PC-3 (cell line): ENCODE results near the gene KIAA0513. TPM values are rescaled to one million over a fixed set of nuclear protein-coding genes. Genes with fewer than 3 reads are reported as not detected.

Experiments used
- ATAC-seq: fragments of 200-7000 bp; cut with Tn5 transposase; 2 replicates; pipeline ENCODE4 v1.9.1; 2020; ENCODE audit warnings: mild to moderate bottlenecking, moderate library complexity
- BruUV-seq: library from RNA; stranded (reverse); fragments of 400-500 nt; replicated peaks from 2 replicates; lab custom pipeline; 2021; lab: Mats Ljungman, UMichigan
- CTCF ChIA-PET: fragments of 300-600 bp; sonication (Branson Sonifier 250); formaldehyde crosslinking; loops from one replicate; lab custom pipeline; 2022; ENCODE audit warnings: antibody characterized with exemption; lab: Charles Lee
- POLR2A ChIA-PET: fragments of 300-600 bp; sonication (Branson Sonifier 250); formaldehyde crosslinking; loops from one replicate; lab custom pipeline; 2022; ENCODE audit warnings: antibody characterized with exemption; ENCODE audit not compliant: unreplicated experiment; lab: Charles Lee
- DNase-seq: peaks from one replicate; pipeline ENCODE4 v3.0.0-alpha.2; 2015
- H2AFZ ChIP-seq: fragments of 300-600 bp; sonication (generic); 2 replicates; pipeline ENCODE4 v1.6.0; 2016; ENCODE audit warnings: antibody characterized with exemption, low read length
- H3F3A ChIP-seq: fragments of 300-600 bp; sonication (generic); one replicate; pipeline ENCODE4 v1.6.0; 2017; ENCODE audit warnings: antibody characterized with exemption, low read length, control low read depth, mild to moderate bottlenecking; ENCODE audit not compliant: unreplicated experiment
- H3K27ac ChIP-seq: fragments of 300-600 bp; sonication (generic); 2 replicates; pipeline ENCODE4 v1.5.1; 2016; ENCODE audit warnings: mild to moderate bottlenecking, low read length
- H3K27me3 ChIP-seq: fragments of 300-600 bp; sonication (generic); 2 replicates; pipeline ENCODE4 v1.6.1; 2016; ENCODE audit warnings: low read length, mixed read lengths
- H3K36me3 ChIP-seq: fragments of 300-600 bp; sonication (generic); 2 replicates; pipeline ENCODE4 v1.6.1; 2016; ENCODE audit warnings: low read depth, mixed run types, low read length, mixed read lengths
- H3K4me1 ChIP-seq: fragments of 300-600 bp; sonication (generic); 2 replicates; pipeline ENCODE4 v1.5.1; 2016; ENCODE audit warnings: low read length; ENCODE audit not compliant: insufficient read depth
- H3K4me2 ChIP-seq: fragments of 300-600 bp; sonication (generic); 2 replicates; pipeline ENCODE4 v1.6.0; 2016; ENCODE audit warnings: low read length
- H3K4me3 ChIP-seq: fragments of 300-600 bp; sonication (generic); 2 replicates; pipeline ENCODE4 v1.5.1; 2016; ENCODE audit warnings: mild to moderate bottlenecking, low read length, mixed read lengths
- H3K79me2 ChIP-seq: fragments of 300-600 bp; sonication (generic); 2 replicates; pipeline ENCODE4 v1.6.1; 2017; ENCODE audit warnings: low read length, mixed read lengths
- H3K9ac ChIP-seq: fragments of 300-600 bp; sonication (generic); 2 replicates; pipeline ENCODE4 v1.6.0; 2016; ENCODE audit warnings: mild to moderate bottlenecking, low read length
- H3K9me2 ChIP-seq: fragments of 300-600 bp; sonication (generic); replicated peaks from 2 replicates; pipeline ENCODE4 v1.6.1; 2016; ENCODE audit warnings: mixed run types, low read length, mixed read lengths
- H3K9me3 ChIP-seq: fragments of 300-600 bp; sonication (generic); 2 replicates; pipeline ENCODE4 v1.6.1; 2016; ENCODE audit warnings: low read length, mixed read lengths
- H4K20me1 ChIP-seq: fragments of 300-600 bp; sonication (generic); 2 replicates; pipeline ENCODE4 v1.6.1; 2016; ENCODE audit warnings: low read length, mixed read lengths
- EZH2 ChIP-seq: fragments of 300-600 bp; sonication (generic); IDR thresholded peaks from one replicate; pipeline ENCODE4 v1.6.1; 2017; ENCODE audit warnings: antibody characterized with exemption, mild to moderate bottlenecking, low read length; ENCODE audit not compliant: unreplicated experiment
- EZH2phosphoT487 ChIP-seq: fragments of 300-600 bp; sonication (generic); IDR thresholded peaks from 2 replicates; pipeline ENCODE4 v1.6.1; 2018; ENCODE audit warnings: mild to moderate bottlenecking, antibody characterized with exemption, low read length, borderline replicate concordance
- intact Hi-C: fragments of 100-400 bp; cut with micrococcal nuclease; formaldehyde crosslinking; loops from 2 replicates; pipeline ENCODE4 v1.9.0; 2023
- total RNA-seq: library from RNA; depleted of rRNA; stranded (reverse); fragments of >200 nt; gene quantifications from 2 replicates; pipeline ENCODE4 v1.2.3, GENCODE V29; 2014
- TF ChIP-seq, protein P1 (sequence below): fragments of 300-600 bp; sonication (generic); conservative IDR thresholded peaks from 2 replicates; pipeline ENCODE4 v1.5.1; 2017; ENCODE audit warnings: antibody characterized with exemption, low read depth, mild to moderate bottlenecking, low read length

Gene KIAA0513
- total RNA-seq, 1 experiment from 2014 or later, result 7.8 TPM

DNA sequence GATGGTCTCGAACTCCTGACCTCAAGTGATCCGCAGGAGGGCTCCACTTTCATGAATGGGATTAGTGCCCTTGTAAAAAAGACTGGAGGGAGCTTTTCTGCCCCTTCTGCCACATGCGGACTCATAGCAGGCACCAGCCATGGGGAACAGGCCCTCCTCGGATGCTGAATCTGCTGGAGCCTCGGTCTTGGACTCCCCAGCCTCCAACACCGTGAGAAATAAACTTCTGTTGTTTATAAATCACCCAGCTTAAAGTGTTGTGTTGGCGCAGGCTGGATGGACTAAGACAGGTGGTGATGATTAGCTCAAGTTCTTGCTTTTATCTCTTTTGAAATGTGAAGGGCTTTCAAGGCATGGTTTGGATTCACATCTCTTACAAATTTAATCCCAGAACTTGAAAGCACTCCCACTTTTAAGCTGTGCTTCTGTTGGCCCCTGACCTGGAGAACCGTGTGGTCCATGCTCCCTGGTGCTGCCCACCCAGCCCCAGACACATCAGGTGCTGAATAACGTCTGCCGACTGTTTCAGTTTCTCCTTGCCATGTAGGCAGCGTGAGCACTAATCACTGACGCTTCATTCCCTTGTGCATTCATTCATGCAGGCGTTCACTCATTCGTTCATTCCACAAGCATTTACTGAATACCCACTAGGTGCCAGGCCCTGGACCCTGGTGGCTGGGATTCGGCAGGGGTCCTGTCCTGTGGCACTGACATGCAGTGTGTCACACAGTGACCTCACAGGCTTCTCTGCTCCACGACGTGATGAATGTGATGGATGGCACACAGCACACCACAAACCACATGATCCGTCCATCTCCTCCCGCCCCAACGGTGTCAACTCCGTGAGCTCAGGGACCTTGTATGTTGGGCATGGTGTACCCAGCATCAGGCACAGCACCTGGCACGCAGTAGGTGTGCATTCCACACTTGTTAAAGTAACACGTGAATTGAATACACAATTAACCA, 75.8 kb downstream of the KIAA0513 start:
- no peak overlapping the region for H3K4me2 ChIP-seq
- no peak overlapping the region for H3K27ac ChIP-seq
- H4K20me1 ChIP-seq, result no peaks in the 10 kb centered on the region
- intact Hi-C loops, result no loop called here
- H3K27me3 ChIP-seq, result no peaks in the 10 kb centered on the region
- H3K36me3 ChIP-seq, result no peaks in the 10 kb centered on the region
- H3K4me3 ChIP-seq, result no peak overlapping the region
- ChIA-PET POLR2A (no interaction called here), CTCF (no interaction called here)
- no peak overlapping the region for H2AFZ ChIP-seq
- ATAC-seq, result no peak
- H3K4me1 ChIP-seq, result no peaks in the 10 kb centered on the region
- H3K9me2 ChIP-seq, result no peaks in the 10 kb centered on the region
- H3K9me3 ChIP-seq, result no peaks in the 10 kb centered on the region
- no peak for DNase-seq
- no peaks in the 10 kb centered on the region for H3F3A ChIP-seq
- H3K9ac ChIP-seq, result no peak overlapping the region
- no TSS peak for BruUV-seq
- TF ChIP-seq, protein P1, sequence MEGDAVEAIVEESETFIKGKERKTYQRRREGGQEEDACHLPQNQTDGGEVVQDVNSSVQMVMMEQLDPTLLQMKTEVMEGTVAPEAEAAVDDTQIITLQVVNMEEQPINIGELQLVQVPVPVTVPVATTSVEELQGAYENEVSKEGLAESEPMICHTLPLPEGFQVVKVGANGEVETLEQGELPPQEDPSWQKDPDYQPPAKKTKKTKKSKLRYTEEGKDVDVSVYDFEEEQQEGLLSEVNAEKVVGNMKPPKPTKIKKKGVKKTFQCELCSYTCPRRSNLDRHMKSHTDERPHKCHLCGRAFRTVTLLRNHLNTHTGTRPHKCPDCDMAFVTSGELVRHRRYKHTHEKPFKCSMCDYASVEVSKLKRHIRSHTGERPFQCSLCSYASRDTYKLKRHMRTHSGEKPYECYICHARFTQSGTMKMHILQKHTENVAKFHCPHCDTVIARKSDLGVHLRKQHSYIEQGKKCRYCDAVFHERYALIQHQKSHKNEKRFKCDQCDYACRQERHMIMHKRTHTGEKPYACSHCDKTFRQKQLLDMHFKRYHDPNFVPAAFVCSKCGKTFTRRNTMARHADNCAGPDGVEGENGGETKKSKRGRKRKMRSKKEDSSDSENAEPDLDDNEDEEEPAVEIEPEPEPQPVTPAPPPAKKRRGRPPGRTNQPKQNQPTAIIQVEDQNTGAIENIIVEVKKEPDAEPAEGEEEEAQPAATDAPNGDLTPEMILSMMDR, result no peak
- H3K79me2 ChIP-seq, result no peaks in the 10 kb centered on the region

DNA sequence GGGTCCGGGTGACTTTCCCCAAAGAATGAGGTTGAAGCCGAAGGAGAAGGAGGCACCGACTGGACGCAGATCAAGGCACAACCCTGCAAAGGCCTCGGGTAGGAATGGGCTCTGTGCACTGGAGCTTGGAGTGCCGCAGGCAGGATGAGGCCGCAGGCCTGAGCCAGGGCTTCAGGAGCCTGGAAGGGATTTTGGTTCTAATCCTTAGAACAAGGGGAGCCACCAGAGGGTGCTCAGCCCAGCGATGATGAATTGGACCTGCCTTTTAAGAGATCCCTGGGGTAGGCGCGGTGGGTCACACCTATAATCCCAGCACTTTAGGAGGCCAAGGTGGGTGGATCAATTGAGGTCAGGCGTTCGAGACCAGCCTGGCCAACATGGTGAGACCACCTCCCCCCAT, 76.6 kb downstream of the KIAA0513 start:
- DNase-seq, result no peak
- H3K4me3 ChIP-seq, result no peak overlapping the region
- intact Hi-C loops, result no loop called here
- H3K9ac ChIP-seq, result no peak overlapping the region
- no peak for ATAC-seq
- no peaks in the 10 kb centered on the region for H3K9me3 ChIP-seq
- H3K79me2 ChIP-seq, result no peaks in the 10 kb centered on the region
- no peak overlapping the region for H2AFZ ChIP-seq
- CTCF ChIA-PET, result no interaction called here
- no peaks in the 10 kb centered on the region for H4K20me1 ChIP-seq
- H3K4me1 ChIP-seq, result no peaks in the 10 kb centered on the region
- no peak overlapping the region for H3K27ac ChIP-seq
- no TSS peak for BruUV-seq
- POLR2A ChIA-PET, result no interaction called here
- H3K4me2 ChIP-seq, result no peak overlapping the region
- H3K36me3 ChIP-seq, result no peaks in the 10 kb centered on the region
- H3F3A ChIP-seq, result no peaks in the 10 kb centered on the region
- no peaks in the 10 kb centered on the region for H3K27me3 ChIP-seq
- TF ChIP-seq EZH2phosphoT487 (no peak), EZH2 (no peak)
- TF ChIP-seq, protein P1, result no peak
- H3K9me2 ChIP-seq, result no peaks in the 10 kb centered on the region

DNA sequence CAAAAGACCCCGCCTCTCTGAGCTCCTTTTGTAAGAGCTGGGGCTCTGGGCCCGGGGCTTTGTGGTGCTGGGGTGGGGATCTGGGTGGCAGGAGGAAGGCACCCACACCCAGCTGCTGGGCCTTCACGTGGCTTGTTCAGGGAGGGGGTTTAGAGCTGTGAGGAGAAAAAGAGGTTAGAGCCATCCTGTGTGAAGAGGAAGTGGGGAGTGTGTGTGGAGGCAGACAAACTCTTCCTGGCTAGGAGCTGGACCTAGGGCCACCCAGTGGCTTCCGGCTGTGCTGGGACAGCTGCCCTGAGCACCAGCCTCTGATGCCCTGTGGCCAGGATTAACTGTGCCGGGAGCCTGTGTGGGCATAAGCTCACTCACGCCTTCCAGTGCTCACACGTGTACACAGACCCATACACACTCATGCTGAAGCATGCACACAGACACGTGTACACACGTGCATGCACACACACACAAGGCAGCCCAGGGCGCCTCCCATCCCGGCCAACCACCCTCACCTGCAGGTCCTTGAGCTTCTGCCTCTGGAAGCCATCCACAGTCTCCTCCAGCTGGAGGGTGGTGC, 77.3 kb downstream of the KIAA0513 start:
- Histone ChIP-seq H3K36me3 (no peaks in the 10 kb centered on the region), H3F3A (no peaks in the 10 kb centered on the region), H3K4me3 (no peak overlapping the region), H3K4me1 (no peaks in the 10 kb centered on the region), H2AFZ (no peak overlapping the region), H3K9ac (no peak overlapping the region), H3K27me3 (no peaks in the 10 kb centered on the region), H3K79me2 (no peaks in the 10 kb centered on the region), H3K9me3 (no peaks in the 10 kb centered on the region), H4K20me1 (no peaks in the 10 kb centered on the region), H3K4me2 (no peak overlapping the region), H3K9me2 (no peaks in the 10 kb centered on the region), H3K27ac (no peak overlapping the region)
- POLR2A ChIA-PET, result no interaction called here
- ATAC-seq, result no peak
- TF ChIP-seq EZH2phosphoT487 (no peak), EZH2 (no peak)
- TF ChIP-seq, protein P1, result no peak
- BruUV-seq, result no TSS peak
- intact Hi-C loops, result no loop called here
- DNase-seq, result no peak
- CTCF ChIA-PET, result interaction anchor here (0.5 kb wide), 1 partner anchor 508 kb away, joined by 4 read pairs; the partner anchor contains the start of gene GSE1
